ENCODE measurements around the gene GRPEL2.
A peak's percentile ranks its signal among the peaks of the same experiment; 100 is the strongest.

The GRPEL2 gene

DNA sequence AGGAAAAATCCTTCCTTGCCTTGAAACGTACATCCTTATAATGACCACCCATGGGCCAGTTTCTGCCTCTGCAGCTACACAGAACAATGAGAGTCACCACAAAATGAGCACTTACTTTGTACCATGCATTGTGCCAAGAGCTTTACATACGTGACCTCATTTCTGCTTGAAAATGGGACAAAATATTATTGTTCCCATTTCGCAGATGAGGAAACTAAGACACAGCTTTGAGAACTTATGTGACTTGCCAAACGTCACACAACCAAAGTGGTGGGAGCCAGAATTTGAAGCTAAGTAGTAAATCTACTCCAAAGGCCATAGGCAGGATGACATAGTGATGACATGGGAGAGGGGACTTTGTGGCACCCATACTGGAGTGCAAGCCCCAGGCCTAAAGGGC lies 34.8 kb upstream of the GRPEL2 start:
- no peak for DNase-seq (ENCODE audit: low spot score in 2 of 2)
- H3K4me3 ChIP-seq = no peak overlapping the region
- in situ Hi-C loops (cut with MboI; ENCODE audit: low sequenced_read_pairs) = no loop called here

DNA sequence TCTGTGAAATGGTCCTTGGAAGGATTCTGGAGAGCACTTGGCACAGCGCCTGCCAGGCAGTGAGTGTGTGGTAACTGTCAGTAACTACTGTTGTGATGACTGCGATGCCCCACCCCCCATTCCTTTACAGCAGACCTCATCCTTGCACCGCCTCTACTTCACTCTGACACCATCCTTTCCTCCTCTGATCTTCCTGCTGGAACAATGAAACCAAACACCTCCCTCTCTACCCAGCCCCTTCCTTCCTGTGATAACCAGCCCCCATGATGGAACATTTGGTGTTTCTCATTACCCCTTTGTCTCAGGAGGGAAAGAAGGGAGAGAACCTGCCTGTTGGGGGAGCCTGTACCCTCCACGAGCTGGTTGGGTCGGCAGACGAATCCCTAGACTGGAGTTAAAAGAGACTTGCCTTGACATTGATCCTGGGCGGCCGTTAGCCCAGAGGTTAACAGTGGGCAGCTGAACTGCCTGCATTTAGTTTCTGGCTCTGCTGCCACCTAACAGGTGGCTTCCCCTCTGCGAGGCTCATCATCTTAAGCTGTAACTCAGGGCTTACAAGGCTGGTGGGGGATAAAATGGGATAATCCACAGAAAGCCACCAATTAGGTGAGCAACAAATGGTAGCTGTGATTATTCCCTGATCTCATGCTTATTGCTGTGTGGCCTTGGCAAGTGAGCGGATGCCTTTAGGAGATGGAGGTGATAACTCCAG lies 34.2 kb upstream of the GRPEL2 start:
- no peaks in the 10 kb centered on the region for H3K36me3 ChIP-seq (replicated peaks)
- DNase-seq (ENCODE audit: low spot score in 2 of 2) = no peak
- H3K9me3 ChIP-seq = no peaks in the 10 kb centered on the region
- no peak overlapping the region for H3K4me3 ChIP-seq
- in situ Hi-C loops (cut with MboI; ENCODE audit: low sequenced_read_pairs) = no loop called here
- no peaks in the 10 kb centered on the region for H3K4me1 ChIP-seq
- no peaks in the 10 kb centered on the region for H3K27me3 ChIP-seq (ENCODE audit: low read depth)

More for the DNA sequence above, 34.8 kb upstream of the GRPEL2 start:
- H3K27me3 ChIP-seq (ENCODE audit: low read depth) = no peaks in the 10 kb centered on the region
- no peaks in the 10 kb centered on the region for H3K9me3 ChIP-seq
- H3K36me3 ChIP-seq (replicated peaks) = no peaks in the 10 kb centered on the region
- H3K4me1 ChIP-seq = no peaks in the 10 kb centered on the region

DNA sequence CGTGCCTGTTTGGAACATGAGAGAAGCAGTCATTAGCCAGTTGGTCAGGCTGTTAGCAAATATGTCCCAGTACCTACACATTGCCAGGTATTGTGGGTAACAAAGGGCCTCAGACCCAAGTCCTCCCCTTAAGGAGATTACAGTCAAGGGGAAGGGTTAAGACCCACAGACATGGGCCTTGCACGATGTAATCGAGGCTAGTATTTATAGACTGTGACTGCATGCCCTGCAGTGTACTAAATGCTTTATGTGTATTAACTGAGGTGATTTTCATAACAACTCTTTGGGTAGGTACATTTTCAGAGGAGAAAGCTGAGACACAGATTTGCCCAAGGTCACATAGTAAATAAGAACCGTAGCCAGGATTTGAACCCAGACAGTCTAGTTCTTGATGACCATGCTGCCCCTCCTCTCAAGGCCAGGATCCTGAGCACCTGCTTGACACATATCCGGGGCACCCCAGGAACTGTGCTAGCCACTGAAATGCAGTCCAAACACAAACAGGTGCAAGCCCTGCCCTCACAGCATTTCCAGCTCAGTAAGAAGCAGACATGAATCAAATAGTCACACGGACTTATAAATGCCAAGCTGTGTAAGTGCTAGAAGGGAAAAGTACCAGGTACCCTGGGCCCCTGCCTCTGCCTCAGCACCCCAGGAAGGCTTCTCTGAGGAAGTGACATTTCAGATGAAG lies 32.0 kb upstream of the GRPEL2 start:
- Histone ChIP-seq H3K36me3 (replicated peaks) (no peaks in the 10 kb centered on the region), H3K27me3 (ENCODE audit: low read depth) (no peaks in the 10 kb centered on the region), H3K4me3 (no peak overlapping the region), H3K9me3 (no peaks in the 10 kb centered on the region), H3K4me1 (no peaks in the 10 kb centered on the region)
- in situ Hi-C loops (cut with MboI; ENCODE audit: low sequenced_read_pairs) = no loop called here
- DNase-seq (ENCODE audit: low spot score in 2 of 2) = no peak

DNA sequence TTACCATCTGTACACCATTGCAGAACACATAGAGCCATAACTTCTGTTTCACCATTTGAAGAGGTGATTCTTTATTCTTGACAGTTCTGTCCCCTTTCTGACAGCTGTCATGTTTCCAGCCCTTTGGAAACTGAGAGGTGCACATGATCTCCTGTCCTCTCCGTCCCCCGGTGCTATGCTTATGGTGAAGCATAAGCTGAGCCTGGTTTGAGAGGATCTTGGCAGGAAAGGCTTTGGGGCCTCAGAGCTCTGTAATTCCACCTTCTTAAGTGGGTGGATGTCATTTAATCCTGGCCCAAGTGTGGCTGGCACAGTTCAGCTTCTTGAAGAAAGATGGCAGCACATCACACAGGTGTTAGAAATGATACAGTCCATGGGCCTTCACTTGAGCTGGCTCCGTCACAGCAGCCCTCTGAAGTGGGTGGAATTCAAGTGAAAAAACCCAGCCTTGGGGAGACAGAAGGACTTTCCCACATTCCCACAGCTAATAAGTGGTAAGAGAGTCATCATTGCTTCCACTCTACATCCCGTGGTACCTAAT lies 30.7 kb upstream of the GRPEL2 start:
- Histone ChIP-seq H3K36me3 (replicated peaks) (no peaks in the 10 kb centered on the region), H3K4me1 (no peaks in the 10 kb centered on the region), H3K9me3 (no peaks in the 10 kb centered on the region), H3K27me3 (ENCODE audit: low read depth) (no peaks in the 10 kb centered on the region), H3K4me3 (no peak overlapping the region)
- DNase-seq (ENCODE audit: low spot score in 2 of 2) = no peak
- in situ Hi-C loops (cut with MboI; ENCODE audit: low sequenced_read_pairs) = no loop called here

DNA sequence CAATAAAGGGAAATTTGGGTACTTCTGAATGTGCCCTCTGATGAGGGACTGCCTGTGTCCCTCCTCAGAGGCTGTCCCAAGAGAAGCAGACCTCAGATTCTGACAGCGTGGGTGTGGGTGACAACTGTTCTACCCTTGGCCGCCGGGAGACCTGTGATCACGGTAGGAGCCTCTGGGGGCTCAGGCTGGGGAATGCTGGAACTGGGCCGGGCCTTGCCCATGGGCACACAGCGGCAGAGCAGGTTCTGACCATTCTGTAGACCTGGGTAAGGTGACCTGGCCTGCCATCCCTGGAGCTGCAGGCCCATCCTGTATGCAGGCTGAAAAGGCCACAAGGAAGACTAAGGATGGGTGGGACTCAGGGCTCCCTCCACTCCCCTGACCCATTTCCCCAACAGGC lies 29.5 kb upstream of the GRPEL2 start:
- H3K4me1 ChIP-seq = peaks cover 3% of the 10 kb centered on the region
- H3K9me3 ChIP-seq = no peaks in the 10 kb centered on the region
- in situ Hi-C loops (cut with MboI; ENCODE audit: low sequenced_read_pairs) = no loop called here
- no peak for DNase-seq (ENCODE audit: low spot score in 2 of 2)
- H3K4me3 ChIP-seq = no peak overlapping the region
- no peaks in the 10 kb centered on the region for H3K36me3 ChIP-seq (replicated peaks)
- H3K27me3 ChIP-seq (ENCODE audit: low read depth) = no peaks in the 10 kb centered on the region

DNA sequence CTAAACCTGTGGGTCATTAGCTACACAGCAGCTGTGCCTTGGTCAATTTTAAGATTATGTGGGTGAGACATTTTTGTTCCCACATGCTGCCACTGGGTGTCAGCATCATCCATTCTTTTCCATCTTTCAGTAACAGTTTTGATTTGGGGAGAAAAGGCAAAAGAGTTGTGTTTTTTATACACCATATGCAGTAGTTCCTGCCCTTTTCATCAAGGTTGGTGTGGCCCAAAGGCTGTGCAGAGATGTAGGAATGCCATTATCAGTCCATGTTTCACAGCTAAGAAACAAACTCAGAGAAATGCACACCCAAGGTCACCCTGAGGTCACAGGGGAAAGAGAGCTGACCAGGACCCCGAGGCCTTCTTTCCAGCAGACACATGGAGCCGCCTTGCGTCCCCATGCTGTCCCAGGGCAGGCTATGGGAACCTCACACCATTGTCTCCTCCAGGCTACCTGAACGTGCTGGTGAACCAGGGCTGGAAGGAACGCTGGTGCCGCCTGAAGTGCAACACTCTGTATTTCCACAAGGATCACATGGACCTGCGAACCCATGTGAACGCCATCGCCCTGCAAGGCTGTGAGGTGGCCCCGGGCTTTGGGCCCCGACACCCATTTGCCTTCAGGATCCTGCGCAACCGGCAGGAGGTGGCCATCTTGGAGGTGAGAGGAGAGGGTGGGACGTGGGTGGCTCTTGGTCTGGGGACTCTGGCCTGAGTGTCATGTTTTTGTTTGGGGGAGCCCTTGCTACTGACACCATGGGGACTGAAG lies 27.8 kb upstream of the GRPEL2 start:
- DNase-seq (ENCODE audit: low spot score in 2 of 2) = peak; percentile 41 to 68
- Histone ChIP-seq H3K9me3 (no peaks in the 10 kb centered on the region), H3K36me3 (replicated peaks) (no peaks in the 10 kb centered on the region), H3K27me3 (ENCODE audit: low read depth) (no peaks in the 10 kb centered on the region), H3K4me3 (no peak overlapping the region), H3K4me1 (peaks cover 8% of the 10 kb centered on the region)
- in situ Hi-C loops (cut with MboI; ENCODE audit: low sequenced_read_pairs) = no loop called here

DNA sequence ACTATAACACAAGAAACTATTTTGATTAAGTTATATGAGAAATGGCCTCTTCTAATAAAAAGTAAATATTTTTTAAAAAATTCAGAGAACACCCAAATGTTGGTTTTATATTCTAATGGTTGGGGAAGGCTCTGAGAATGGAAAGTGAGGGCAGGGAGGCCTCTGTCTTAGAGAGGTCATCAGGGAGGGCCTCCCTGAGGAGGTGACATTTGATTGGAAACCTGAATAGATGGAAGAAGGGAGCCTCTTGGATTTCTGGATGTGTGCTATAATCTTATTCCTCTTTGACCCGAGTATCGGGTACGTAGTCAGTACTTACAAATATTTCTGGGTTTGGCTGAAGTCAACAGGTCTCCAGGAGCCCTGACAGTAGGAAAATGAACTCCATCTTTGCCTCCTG lies 26.1 kb upstream of the GRPEL2 start:
- Histone ChIP-seq H3K27me3 (ENCODE audit: low read depth) (no peaks in the 10 kb centered on the region), H3K4me3 (no peak overlapping the region), H3K36me3 (replicated peaks) (no peaks in the 10 kb centered on the region), H3K4me1 (peaks cover 8% of the 10 kb centered on the region), H3K9me3 (no peaks in the 10 kb centered on the region)
- DNase-seq (ENCODE audit: low spot score in 2 of 2) = no peak
- in situ Hi-C loops (cut with MboI; ENCODE audit: low sequenced_read_pairs) = no loop called here

DNA sequence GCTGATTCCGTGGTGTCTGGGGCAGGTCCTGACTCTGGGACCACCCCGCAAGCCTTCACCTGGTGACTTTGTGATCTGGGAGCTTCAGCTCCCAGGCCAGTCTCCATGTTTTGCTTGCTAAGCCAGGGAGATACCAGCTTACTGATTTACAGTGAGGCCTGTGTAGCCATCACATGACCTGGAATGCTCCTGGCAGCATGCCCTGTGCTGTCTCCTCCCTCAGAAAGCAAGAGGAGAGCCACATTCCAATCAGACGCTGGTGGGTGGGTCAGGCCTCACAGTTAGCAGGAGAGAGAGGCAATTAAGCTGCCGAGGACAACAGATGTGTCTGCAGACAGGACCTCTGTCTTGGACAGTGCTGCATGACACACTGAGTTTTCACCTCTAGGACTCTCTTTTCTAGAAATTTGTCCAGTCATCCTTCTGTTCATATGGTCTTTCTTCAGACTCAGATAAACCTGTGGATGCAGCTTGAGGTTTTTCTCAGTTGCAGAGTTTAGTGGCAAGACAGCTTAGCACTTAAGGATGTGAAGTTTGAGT lies 24.4 kb upstream of the GRPEL2 start:
- in situ Hi-C loops (cut with MboI; ENCODE audit: low sequenced_read_pairs) = no loop called here

DNA sequence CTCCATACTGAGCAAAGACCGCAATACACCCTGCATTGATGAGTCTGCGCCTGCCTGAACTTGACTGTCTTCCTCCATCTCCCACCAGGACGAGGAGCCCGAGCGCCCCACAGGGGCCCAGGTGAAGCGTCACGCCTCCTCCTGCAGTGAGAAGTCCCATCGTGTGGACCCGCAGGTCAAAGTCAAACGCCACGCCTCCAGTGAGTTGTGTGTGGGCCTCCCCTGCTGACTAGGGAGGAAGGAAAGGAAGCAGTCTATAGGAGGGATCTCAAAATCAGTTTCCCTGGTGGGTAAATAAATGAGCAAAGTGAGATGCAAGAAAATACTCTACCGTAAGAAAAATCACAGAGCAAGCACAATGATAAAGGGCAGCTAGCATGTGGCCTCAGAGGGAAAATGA lies 22.8 kb upstream of the GRPEL2 start:
- Histone ChIP-seq H3K4me3 (no peak overlapping the region), H3K4me1 (peaks cover 8% of the 10 kb centered on the region), H3K27me3 (ENCODE audit: low read depth) (no peaks in the 10 kb centered on the region), H3K9me3 (no peaks in the 10 kb centered on the region), H3K36me3 (replicated peaks) (no peaks in the 10 kb centered on the region)
- DNase-seq (ENCODE audit: low spot score in 2 of 2) = no peak
- in situ Hi-C loops (cut with MboI; ENCODE audit: low sequenced_read_pairs) = no loop called here

More for the DNA sequence above, 24.4 kb upstream of the GRPEL2 start:
- Histone ChIP-seq H3K36me3 (replicated peaks) (no peaks in the 10 kb centered on the region), H3K4me1 (peaks cover 8% of the 10 kb centered on the region), H3K9me3 (no peaks in the 10 kb centered on the region), H3K27me3 (ENCODE audit: low read depth) (no peaks in the 10 kb centered on the region), H3K4me3 (no peak overlapping the region)
- DNase-seq (ENCODE audit: low spot score in 2 of 2) = peak; percentile 75 to 92

DNA sequence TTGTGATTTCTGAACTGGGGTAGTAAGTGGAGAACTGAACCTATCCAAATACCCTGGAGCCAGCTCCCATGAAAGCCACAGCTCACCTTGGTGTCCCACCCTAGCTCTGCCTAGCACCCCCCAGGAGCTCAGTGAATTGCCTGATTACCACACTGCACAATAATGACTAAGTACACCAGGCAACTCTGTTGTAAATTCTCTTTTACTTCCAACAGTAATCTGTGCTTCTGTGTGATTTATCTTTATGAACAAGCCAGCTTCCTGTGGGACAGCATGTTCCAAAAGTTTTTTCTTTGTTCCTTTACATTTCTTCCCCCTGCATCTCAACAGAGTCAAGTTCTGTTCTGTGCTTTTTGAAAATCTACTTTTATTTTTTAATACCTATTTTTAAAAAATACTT lies 22.1 kb upstream of the GRPEL2 start:
- Histone ChIP-seq H3K9me3 (no peaks in the 10 kb centered on the region), H3K4me3 (no peak overlapping the region), H3K36me3 (replicated peaks) (no peaks in the 10 kb centered on the region), H3K27me3 (ENCODE audit: low read depth) (no peaks in the 10 kb centered on the region), H3K4me1 (peaks cover 8% of the 10 kb centered on the region)
- in situ Hi-C loops (cut with MboI; ENCODE audit: low sequenced_read_pairs) = no loop called here
- DNase-seq (ENCODE audit: low spot score in 2 of 2) = no peak

DNA sequence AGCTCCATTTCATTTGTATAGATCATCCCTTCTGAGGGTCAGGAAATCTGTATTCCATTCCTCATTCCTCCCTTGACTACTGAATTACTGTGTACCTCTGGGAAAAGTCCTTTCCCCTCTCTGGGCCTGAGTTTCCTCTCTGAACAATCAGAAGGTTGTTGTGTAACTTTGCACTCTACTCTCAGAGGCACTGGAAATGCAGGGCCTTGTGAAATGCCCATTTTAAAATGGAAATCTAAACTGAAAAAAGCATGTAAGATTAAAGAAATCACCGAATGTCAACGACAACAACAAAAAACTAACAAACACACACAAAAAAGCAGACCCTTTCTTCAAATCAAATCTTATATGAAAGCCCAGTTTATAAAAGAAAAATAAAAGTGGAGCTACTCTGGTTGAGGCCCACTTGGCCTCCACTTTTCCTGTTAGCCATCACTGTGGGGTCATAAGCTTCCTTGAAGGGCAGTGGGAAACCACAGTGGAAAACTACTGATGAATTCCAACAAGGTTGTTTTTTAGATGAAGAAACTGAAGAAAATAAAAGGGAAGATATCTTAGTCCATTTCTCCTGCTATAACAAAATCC lies 21.6 kb upstream of the GRPEL2 start:
- in situ Hi-C loops (cut with MboI; ENCODE audit: low sequenced_read_pairs) = no loop called here
- H3K27me3 ChIP-seq (ENCODE audit: low read depth) = no peaks in the 10 kb centered on the region
- no peak for DNase-seq (ENCODE audit: low spot score in 2 of 2)
- no peaks in the 10 kb centered on the region for H3K9me3 ChIP-seq
- no peak overlapping the region for H3K4me3 ChIP-seq
- peaks cover 8% of the 10 kb centered on the region for H3K4me1 ChIP-seq
- no peaks in the 10 kb centered on the region for H3K36me3 ChIP-seq (replicated peaks)

DNA sequence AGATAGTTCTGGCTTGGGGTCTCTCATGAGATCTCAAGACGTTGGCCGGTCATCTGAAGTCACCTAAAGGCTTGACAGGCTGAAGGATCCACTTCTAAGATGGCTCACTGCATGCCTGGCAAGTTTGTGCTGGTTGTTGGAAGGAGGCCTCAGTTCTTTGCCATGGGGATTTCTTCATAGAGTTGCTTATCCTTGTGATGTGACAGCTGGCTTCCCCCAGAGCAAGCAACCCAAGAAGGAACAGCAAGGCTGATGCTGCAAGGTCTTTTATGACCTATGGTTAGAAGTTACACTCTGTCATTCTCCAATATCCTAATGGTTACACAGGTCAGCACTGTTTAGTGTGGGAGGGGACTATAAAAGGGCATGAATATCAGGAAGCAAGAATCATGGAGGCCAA lies 20.7 kb upstream of the GRPEL2 start:
- H3K9me3 ChIP-seq = no peaks in the 10 kb centered on the region
- H3K4me3 ChIP-seq = no peak overlapping the region
- no peak for DNase-seq (ENCODE audit: low spot score in 2 of 2)
- no peaks in the 10 kb centered on the region for H3K36me3 ChIP-seq (replicated peaks)
- no peaks in the 10 kb centered on the region for H3K27me3 ChIP-seq (ENCODE audit: low read depth)
- peaks cover 8% of the 10 kb centered on the region for H3K4me1 ChIP-seq
- in situ Hi-C loops (cut with MboI; ENCODE audit: low sequenced_read_pairs) = no loop called here

DNA sequence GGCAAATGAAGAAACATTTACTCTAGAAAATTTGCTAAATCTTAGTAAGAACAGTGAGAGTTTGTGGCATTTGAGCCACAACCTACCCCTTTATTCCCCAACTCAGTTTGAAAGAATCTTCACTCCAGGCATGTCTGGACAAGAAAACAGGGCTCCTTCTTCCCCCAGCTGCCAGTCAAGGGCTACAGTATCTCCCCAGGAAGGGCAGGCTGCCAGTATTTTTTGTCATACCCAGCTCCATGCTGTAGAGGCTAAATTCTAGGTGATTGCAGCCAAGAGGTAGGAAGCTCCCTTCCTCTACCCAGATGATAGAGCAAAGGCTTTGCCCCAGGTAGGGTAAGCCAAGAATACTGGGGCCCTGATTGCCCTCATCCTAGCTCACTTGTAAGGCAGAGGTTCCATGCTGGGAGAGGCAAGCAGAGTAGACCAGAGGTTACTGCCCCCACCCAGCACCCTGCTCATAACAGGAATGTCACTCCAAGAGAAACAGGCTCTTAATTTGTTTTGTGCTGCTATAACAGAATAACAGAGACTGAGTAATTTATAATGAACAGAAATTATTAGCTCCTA lies 20.0 kb upstream of the GRPEL2 start:
- H3K9me3 ChIP-seq = no peaks in the 10 kb centered on the region
- in situ Hi-C loops (cut with MboI; ENCODE audit: low sequenced_read_pairs) = no loop called here

More for the DNA sequence above, 20.0 kb upstream of the GRPEL2 start:
- Histone ChIP-seq H3K36me3 (replicated peaks) (no peaks in the 10 kb centered on the region), H3K4me1 (peaks cover 8% of the 10 kb centered on the region), H3K4me3 (no peak overlapping the region), H3K27me3 (ENCODE audit: low read depth) (no peaks in the 10 kb centered on the region)
- no peak for DNase-seq (ENCODE audit: low spot score in 2 of 2)

All from HAP-1 (cell line).